Panc1 (cell line): Measurements from ENCODE around the gene UQCC2. TPM values are rescaled to one million over a fixed set of nuclear protein-coding genes. Genes with fewer than 3 reads are reported as not detected.

ENCODE experiments used
- ATAC-seq: fragments of 200-7000 bp; cut with Tn5 transposase; 2 replicates; pipeline ENCODE4 v1.9.1; 2020; ENCODE audit warnings: mild to moderate bottlenecking, moderate library complexity
- BruUV-seq: library from RNA; stranded (reverse); fragments of 400-500 nt; replicated peaks from 2 replicates; lab custom pipeline; 2021; lab: Mats Ljungman, UMichigan
- CTCF ChIA-PET: fragments of 300-600 bp; sonication (Branson Sonifier 250); formaldehyde crosslinking; loops from one replicate; lab custom pipeline; 2022; ENCODE audit warnings: antibody characterized with exemption; lab: Charles Lee
- POLR2A ChIA-PET: fragments of 300-600 bp; sonication (Branson Sonifier 250); formaldehyde crosslinking; loops from one replicate; lab custom pipeline; 2022; ENCODE audit warnings: antibody characterized with exemption; lab: Charles Lee
- DNase-seq: peaks from one replicate; pipeline ENCODE4 v3.0.0-alpha.2; 2010; ENCODE audit warnings: low read depth, low spot score
- H3K27ac ChIP-seq: 2 replicates; pipeline ENCODE4 v1.5.1; 2011; ENCODE audit warnings: mild to moderate bottlenecking, low read length, inconsistent platforms
- H3K27me3 ChIP-seq: fragments of 200-500 bp; sonication (Bioruptor generic); 2 replicates; pipeline ENCODE4 v1.6.0; 2014; ENCODE audit warnings: low read length, inconsistent platforms; ENCODE audit not compliant: control insufficient read depth, insufficient read depth
- H3K36me3 ChIP-seq: fragments of 200-500 bp; sonication (Bioruptor generic); 2 replicates; pipeline ENCODE4 v1.5.1; 2014; ENCODE audit warnings: inconsistent platforms, mild to moderate bottlenecking, low read length, moderate library complexity; ENCODE audit not compliant: control insufficient read depth, insufficient read depth
- H3K4me1 ChIP-seq: 2 replicates; pipeline ENCODE4 v1.5.1; 2011; ENCODE audit warnings: inconsistent platforms, mild to moderate bottlenecking, low read length, moderate library complexity; ENCODE audit not compliant: control insufficient read depth, insufficient read depth
- H3K4me3 ChIP-seq, 2 experiments: 2 replicates each; pipeline ENCODE4 v1.5.1; 2011 to 2012; ENCODE audit warnings: low read depth in 2 of 2, low read length in 2 of 2, mild to moderate bottlenecking in 2 of 2, inconsistent platforms in 1 of 2, moderate library complexity in 1 of 2
- H3K9me3 ChIP-seq: fragments of 200-500 bp; sonication (Bioruptor generic); 2 replicates; pipeline ENCODE4 v1.5.1; 2014; ENCODE audit warnings: low read depth, mild to moderate bottlenecking, inconsistent platforms, low read length, moderate library complexity; ENCODE audit not compliant: control insufficient read depth, insufficient read depth
- POLR2AphosphoS5 ChIP-seq: IDR thresholded peaks from 2 replicates; pipeline ENCODE4 v1.6.1; 2012; ENCODE audit warnings: mild to moderate bottlenecking, low read depth, low read length, moderate library complexity
- REST ChIP-seq, 2 experiments: IDR thresholded peaks; 2 replicates each; pipeline ENCODE4 v1.6.1; 2011 to 2012; ENCODE audit warnings: low read depth in 2 of 2, control low read depth in 1 of 2, low read length in 1 of 2, mild to moderate bottlenecking in 1 of 2, moderate library complexity in 1 of 2; ENCODE audit not compliant: insufficient read depth in 1 of 2
- SIN3A ChIP-seq: IDR thresholded peaks from 2 replicates; pipeline ENCODE4 v1.6.1; 2012; ENCODE audit warnings: low read depth, mild to moderate bottlenecking, low read length, moderate library complexity, borderline replicate concordance; ENCODE audit not compliant: insufficient read depth
- TCF7L2 ChIP-seq: IDR thresholded peaks from 2 replicates; pipeline ENCODE4 v1.6.1; 2011; ENCODE audit warnings: mild to moderate bottlenecking, low read depth, low read length, inconsistent platforms
- in situ Hi-C: cut with HindIII; loops from 2 replicates; pipeline ENCODE4 v1.10.0; 2016; ENCODE audit warnings: low sequenced_read_pairs, low pct_unique_long_range_greater_than_20kb
- intact Hi-C: fragments of 100-400 bp; cut with micrococcal nuclease; formaldehyde crosslinking; loops from one replicate; pipeline ENCODE4 v1.10.0; 2022; ENCODE audit not compliant: unreplicated experiment
- total RNA-seq: library from RNA; stranded (reverse); gene quantifications from one replicate; pipeline ENCODE4 v1.2.1, GENCODE V29; 2021; ENCODE audit not compliant: unreplicated experiment
- TF ChIP-seq, protein P1 (sequence below): fragments of 450-650 bp; IDR thresholded peaks from 2 replicates; pipeline ENCODE4 v1.5.1; 2017; ENCODE audit warnings: mild to moderate bottlenecking

Gene UQCC2
- total RNA-seq, 1 experiment from 2014 or later: 135 TPM

DNA sequence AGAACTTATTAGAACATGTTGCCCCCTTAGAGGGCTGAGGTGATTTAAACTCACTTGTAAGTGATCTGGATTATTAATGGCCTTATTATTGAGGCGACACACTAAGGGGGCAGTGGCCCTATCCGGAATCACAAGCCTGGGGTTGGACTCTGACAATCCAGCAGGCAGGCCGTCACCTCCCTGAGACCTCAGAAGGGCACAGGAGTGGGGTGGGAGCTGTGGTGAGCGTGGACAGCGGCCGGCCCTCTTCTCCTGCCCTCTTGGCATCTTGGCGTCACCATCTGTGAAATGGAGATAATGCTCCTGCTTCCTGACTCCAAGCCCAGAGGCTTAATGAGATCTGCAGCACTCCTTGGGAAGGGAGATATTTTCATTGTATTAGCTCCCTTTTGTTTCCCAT lies 15.6 kb upstream of the UQCC2 start:
- Histone ChIP-seq H3K4me3 (no peak overlapping the region), H3K9me3 (no peaks in the 10 kb centered on the region), H3K4me1 (no peaks in the 10 kb centered on the region), H3K27ac (no peak overlapping the region), H3K27me3 (no peaks in the 10 kb centered on the region), H3K36me3 (no peaks in the 10 kb centered on the region)
- DNase-seq (no peak), ATAC-seq (no peak)
- POLR2A ChIA-PET: no interaction called here
- intact Hi-C loops (no loop called here), in situ Hi-C loops (no loop called here)
- TF ChIP-seq, protein P1, sequence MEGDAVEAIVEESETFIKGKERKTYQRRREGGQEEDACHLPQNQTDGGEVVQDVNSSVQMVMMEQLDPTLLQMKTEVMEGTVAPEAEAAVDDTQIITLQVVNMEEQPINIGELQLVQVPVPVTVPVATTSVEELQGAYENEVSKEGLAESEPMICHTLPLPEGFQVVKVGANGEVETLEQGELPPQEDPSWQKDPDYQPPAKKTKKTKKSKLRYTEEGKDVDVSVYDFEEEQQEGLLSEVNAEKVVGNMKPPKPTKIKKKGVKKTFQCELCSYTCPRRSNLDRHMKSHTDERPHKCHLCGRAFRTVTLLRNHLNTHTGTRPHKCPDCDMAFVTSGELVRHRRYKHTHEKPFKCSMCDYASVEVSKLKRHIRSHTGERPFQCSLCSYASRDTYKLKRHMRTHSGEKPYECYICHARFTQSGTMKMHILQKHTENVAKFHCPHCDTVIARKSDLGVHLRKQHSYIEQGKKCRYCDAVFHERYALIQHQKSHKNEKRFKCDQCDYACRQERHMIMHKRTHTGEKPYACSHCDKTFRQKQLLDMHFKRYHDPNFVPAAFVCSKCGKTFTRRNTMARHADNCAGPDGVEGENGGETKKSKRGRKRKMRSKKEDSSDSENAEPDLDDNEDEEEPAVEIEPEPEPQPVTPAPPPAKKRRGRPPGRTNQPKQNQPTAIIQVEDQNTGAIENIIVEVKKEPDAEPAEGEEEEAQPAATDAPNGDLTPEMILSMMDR: no peak
- TF ChIP-seq TCF7L2: no peak
- TF ChIP-seq SIN3A: no peak
- no peak for TF ChIP-seq POLR2AphosphoS5
- no peak for TF ChIP-seq REST (IDR thresholded peaks at IDR 0.05; ENCODE audit: insufficient read depth in 1 of 2, low read depth in 2 of 2, low read length in 1 of 2)
- CTCF ChIA-PET: no interaction called here
- no TSS peak for BruUV-seq

DNA sequence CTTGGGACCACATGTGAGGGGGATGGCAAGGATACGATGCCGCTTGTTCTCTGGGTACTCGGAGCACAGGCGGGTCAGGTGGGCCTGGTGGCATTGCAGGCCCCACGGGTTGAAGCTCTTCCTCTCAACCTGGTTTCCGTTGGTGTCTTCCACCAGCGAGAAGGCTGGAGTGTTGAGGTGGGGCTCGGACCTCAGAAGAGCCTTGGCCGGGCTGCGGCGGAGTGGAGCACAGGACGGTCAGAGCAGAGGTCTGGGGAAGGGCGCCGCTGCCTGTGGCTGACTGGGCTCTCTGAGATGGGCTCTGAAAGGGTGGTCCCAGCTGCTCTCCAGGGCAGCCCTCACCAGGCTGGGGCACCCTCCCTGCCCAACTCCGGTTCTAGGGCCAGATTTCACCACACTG lies 15.2 kb upstream of the UQCC2 start:
- Histone ChIP-seq H3K36me3 (no peaks in the 10 kb centered on the region), H3K27me3 (no peaks in the 10 kb centered on the region), H3K4me1 (no peaks in the 10 kb centered on the region), H3K9me3 (no peaks in the 10 kb centered on the region), H3K4me3 (no peak overlapping the region), H3K27ac (no peak overlapping the region)
- ChIA-PET CTCF (no interaction called here), POLR2A (no interaction called here)
- DNase-seq (no peak), ATAC-seq (no peak)
- in situ Hi-C loops (no loop called here), intact Hi-C loops (no loop called here)
- BruUV-seq: no TSS peak
- TF ChIP-seq TCF7L2 (no peak), REST (IDR thresholded peaks at IDR 0.05; ENCODE audit: insufficient read depth in 1 of 2, low read depth in 2 of 2, low read length in 1 of 2) (no peak), SIN3A (no peak), POLR2AphosphoS5 (no peak)
- TF ChIP-seq, protein P1: no peak
